ENCODE data around the gene VPS13D.

DNA sequence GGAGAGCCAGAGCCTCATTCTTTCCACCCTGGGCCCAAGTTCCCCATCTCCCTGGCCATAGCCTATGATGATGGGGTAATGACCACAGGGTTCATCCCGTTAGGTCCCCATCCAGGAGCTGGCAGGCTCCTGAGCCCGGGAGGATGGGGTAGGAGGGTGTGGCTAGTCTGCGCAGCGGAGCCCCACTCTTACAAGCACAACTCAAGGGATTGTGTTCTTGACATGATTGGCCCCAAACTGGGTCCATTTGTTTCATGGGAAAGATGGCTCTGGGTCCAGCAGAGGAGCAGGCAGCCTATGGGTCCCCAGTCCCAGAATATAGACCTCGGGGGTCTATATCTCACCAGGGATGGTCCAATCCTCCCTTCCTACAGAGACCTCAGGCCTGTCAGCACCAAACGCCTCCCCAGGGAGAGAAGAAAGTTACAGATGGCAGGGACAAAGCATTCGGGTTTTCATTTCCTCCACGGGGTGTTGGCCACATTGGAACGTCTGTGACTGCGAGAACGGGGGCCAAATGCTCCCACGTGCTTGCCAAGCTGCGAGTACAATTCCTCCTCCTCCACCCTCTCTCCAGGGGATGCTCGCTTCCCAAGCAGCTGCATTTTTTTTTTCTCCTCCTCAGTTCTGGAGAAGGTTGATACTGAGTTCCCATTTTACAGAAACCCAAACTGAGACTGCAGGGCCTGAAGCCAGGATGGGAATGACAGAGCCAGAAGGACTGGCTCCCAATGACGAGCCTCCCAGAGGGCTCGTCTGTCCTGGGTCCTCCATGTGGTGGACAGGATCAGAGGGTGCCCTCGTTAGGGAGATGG, 317.1 kb downstream of the VPS13D start:
- TF ChIP-seq, protein P1, sequence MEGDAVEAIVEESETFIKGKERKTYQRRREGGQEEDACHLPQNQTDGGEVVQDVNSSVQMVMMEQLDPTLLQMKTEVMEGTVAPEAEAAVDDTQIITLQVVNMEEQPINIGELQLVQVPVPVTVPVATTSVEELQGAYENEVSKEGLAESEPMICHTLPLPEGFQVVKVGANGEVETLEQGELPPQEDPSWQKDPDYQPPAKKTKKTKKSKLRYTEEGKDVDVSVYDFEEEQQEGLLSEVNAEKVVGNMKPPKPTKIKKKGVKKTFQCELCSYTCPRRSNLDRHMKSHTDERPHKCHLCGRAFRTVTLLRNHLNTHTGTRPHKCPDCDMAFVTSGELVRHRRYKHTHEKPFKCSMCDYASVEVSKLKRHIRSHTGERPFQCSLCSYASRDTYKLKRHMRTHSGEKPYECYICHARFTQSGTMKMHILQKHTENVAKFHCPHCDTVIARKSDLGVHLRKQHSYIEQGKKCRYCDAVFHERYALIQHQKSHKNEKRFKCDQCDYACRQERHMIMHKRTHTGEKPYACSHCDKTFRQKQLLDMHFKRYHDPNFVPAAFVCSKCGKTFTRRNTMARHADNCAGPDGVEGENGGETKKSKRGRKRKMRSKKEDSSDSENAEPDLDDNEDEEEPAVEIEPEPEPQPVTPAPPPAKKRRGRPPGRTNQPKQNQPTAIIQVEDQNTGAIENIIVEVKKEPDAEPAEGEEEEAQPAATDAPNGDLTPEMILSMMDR (IDR thresholded peaks at IDR 0.05) = no peak
- no peak for TF ChIP-seq POLR2A (IDR thresholded peaks at IDR 0.05)

Measured in esophagus squamous epithelium (tissue), 4 donors.